ENCODE results near the gene ELOA2.
"Not testable (repeated sequence)": the region's sequence is repeated elsewhere in the genome, so short reads cannot be mapped to it uniquely, and the experiment has no call there.

Gene ELOA2, protein sequence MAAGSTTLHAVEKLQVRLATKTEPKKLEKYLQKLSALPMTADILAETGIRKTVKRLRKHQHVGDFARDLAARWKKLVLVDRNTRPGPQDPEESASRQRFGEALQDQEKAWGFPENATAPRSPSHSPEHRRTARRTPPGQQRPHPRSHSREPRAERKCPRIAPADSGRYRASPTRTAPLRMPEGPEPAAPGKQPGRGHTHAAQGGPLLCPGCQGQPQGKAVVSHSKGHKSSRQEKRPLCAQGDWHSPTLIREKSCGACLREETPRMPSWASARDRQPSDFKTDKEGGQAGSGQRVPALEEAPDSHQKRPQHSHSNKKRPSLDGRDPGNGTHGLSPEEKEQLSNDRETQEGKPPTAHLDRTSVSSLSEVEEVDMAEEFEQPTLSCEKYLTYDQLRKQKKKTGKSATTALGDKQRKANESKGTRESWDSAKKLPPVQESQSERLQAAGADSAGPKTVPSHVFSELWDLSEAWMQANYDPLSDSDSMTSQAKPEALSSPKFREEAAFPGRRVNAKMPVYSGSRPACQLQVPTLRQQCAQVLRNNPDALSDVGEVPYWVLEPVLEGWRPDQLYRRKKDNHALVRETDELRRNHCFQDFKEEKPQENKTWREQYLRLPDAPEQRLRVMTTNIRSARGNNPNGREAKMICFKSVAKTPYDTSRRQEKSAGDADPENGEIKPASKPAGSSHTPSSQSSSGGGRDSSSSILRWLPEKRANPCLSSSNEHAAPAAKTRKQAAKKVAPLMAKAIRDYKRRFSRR

GRCh38 chr18:47035156-47035671 is at the start of gene ELOA2:
ELOA2 (minus strand) TSS chr18:47035621; CDS start chr18:47035264, 357 bp downstream.
- DNase-seq = no peak

GRCh38 chr18:47081578-47081977 is 46.2 kb upstream of the ELOA2 start:
- DNase-seq = no peak

- DNase-seq = no peak
Measured at GRCh38 chr18:47080872-47081271, 45.5 kb upstream of the ELOA2 start.

- no peak for DNase-seq
Measured at GRCh38 chr18:47077111-47077510, 41.7 kb upstream of the ELOA2 start.

DNA sequence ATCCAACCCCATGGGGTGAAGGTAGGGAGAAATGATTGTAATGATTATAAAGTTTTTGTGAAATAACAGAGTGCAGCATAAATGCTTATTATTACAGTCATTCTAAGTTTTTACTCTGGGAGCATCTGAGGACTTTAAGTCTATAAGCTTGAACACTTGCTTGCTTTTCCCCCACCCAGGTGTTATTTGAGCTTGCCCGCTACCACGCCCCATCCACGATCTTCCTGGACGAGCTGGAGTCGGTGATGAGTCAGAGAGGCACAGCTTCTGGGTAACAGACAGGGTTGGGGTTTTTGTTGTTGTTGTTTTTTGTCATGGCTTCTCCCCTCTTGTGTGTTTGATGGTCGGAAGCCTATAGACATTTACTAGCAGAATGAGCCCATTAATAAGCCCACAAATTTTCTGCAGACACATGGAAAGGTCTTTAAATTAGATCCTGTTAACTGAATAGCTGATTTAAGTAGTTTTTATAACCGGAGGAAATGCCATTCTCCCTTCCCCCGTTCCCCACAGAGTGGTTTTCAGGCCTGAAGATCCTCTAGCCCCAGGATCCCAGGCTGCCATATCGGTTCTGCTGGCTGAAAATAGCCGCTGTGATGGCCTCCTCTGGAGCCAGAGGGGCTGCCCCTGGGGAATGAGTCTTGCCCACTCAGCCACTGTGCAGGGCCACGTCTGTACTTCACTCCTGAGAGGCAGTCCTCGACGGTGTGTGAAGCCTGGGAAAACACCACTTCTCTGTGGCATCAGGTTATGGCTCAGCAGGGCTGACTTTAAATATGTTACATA is 39.9 kb upstream of the ELOA2 start:
- no peak for DNase-seq

- DNase-seq = no peak
Measured at GRCh38 chr18:47067648-47068047, 32.2 kb upstream of the ELOA2 start.

DNA sequence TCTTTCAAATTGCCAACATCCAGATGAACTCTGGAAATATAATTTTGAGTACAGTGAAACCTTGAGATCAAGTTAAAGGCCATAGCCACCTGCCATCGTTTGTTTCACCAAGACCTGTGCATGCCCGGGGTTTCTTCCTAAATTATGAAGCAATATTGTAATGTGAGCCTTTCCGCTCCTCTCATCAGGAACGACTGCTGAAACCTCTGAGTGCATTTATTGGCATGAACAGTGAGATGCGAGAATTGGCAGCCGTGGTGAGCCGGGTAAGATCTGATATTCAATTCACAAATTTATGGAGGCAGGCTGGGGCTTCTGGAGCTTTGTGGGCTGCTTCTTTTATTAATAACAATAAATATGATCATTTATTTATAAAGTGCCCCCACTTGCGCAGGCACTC is 27.7 kb upstream of the ELOA2 start:
- DNase-seq = no peak

- DNase-seq = no peak
Measured at GRCh38 chr18:47062471-47062870, 27.1 kb upstream of the ELOA2 start.

- DNase-seq = no peak
Measured at GRCh38 chr18:47054369-47054768, 18.9 kb upstream of the ELOA2 start.

DNA sequence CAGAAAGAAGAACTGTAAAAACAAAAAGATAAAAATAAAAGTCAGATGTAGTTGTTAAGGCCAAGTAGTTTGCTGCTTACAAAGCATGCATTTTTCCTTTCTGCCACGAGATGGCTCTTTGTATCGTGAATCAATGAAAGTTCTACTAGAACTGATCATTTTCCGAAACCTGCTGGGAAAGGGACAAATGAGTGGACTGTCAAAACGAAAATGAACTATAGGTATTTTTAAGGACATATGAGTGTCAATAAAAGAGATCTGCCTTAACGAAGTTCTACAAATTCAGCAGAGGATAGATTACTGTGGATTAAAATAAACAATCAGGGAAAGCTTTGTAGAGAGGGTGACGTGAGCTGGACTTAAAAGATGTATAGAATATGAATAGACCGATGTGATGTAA is 15.0 kb upstream of the ELOA2 start:
- DNase-seq = no peak

- no peak for DNase-seq
Measured at GRCh38 chr18:47040982-47041381, 5.6 kb upstream of the ELOA2 start.

- no peak for DNase-seq
Measured at GRCh38 chr18:47036927-47037578, 1.6 kb upstream of the ELOA2 start.

DNA sequence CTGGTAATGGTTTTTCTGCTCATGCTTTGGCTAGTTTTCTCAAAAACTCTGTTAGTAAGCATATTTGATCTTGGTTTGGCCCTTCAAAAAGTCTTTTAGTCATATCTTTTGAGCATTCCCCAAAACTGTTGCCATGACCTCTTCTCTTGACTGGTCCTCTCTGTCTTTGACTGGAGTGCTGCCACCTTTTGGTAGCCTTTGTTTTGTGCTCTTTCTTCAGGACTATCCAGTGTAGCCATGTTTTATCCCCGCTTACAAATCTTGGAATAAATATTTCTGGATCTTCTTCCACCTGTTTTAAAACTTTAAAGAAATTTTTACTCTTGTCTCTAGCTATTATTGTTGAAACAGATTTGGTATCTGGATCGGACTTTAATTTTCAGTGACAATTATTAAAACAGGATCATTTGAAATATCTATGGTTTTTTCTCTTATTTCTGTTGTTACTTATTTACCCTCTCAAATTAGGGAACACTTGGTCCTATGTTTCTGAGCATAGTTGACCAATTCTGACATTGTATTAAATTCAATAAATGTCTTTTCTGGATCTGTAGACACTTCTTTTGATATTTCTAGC is 965 bp upstream of the ELOA2 start:
- DNase-seq = no peak

GRCh38 chr18:47034591-47034990 is 830 bp downstream of the ELOA2 start:
- DNase-seq = not testable (repeated sequence)

DNA sequence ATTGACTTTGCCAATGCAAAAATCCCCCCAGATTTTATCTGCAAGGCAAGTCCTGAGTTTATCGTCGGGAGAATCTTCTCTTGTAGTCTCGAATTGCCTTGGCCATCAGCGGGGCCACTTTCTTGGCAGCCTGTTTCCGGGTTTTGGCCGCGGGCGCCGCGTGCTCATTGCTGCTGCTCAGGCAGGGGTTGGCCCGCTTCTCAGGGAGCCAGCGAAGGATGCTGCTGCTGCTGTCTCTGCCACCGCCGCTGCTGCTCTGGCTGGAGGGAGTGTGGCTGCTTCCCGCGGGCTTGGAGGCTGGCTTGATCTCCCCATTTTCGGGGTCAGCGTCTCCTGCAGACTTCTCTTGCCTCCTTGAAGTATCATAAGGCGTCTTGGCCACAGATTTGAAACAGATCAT is 2.5 kb downstream of the ELOA2 start:
- DNase-seq = no peak

DNA sequence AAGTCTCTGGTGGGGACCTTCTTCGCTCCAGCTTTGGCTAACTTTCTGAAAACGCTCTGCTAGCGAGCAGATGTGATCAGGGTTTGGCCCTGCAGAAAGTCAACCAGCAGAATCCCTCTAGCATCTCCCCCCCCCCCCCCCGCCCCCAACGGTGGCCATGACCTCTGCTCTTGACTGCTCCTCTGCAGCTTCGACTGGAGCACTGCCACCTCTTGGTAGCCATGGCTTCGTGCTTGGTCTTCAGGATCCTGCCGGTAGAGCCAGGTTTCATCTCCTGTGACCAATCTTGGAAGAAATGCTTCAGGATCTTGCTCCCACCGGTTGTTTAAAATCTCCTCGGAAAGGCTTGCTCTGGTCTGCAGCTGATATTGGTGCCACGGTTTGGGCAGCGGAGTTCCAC is 4.5 kb downstream of the ELOA2 start:
- not testable (repeated sequence) for DNase-seq

GRCh38 chr18:47029684-47030353 is 5.6 kb downstream of the ELOA2 start:
- not testable (repeated sequence) for DNase-seq

DNA sequence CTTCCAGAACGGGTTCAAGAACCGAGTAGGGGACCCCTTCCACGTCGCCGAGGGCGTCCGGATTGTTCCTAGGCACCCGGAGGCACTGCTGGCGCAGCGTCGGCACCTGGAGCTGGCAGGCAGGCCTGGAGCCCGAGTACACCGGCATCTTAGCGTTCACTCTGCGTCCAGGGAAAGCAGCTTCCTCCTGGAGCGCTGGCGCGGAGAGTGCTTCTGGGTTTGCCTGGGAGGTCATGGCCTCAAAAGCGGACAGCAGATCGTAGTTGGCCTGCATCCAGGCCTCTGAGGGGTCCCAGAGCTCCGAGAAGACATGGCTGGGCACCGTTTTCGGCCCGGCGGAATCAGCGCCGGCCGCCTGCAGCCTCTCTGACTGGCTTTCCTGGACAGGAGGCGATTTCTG is 6.7 kb downstream of the ELOA2 start:
- not testable (repeated sequence) for DNase-seq

- not testable (repeated sequence) for DNase-seq
Measured at GRCh38 chr18:47025557-47026174, 9.8 kb downstream of the ELOA2 start.

GRCh38 chr18:47023769-47024465 is 11.5 kb downstream of the ELOA2 start:
- DNase-seq = not testable (repeated sequence)
